WTC11 (cell line): ENCODE results near the gene DDX51.

Experiments
- CREM ChIP-seq: sonication (generic); formaldehyde crosslinking; IDR thresholded peaks from 2 replicates; pipeline ENCODE4 v1.8.1; 2022; ENCODE audit warnings: mild to moderate bottlenecking, missing genetic modification reagents, moderate library complexity
- CTCF ChIP-seq: fragments of 200-600 bp; IDR thresholded peaks from 2 replicates; pipeline ENCODE4 v1.8.0; 2022; ENCODE audit warnings: antibody characterized with exemption
- GABPB1 ChIP-seq: sonication (generic); formaldehyde crosslinking; IDR thresholded peaks from 2 replicates; pipeline ENCODE4 v1.8.1; 2023; ENCODE audit warnings: mild to moderate bottlenecking, missing genetic modification reagents
- MLX ChIP-seq: sonication (generic); formaldehyde crosslinking; IDR thresholded peaks from 2 replicates; pipeline ENCODE4 v1.8.1; 2023; ENCODE audit warnings: mild to moderate bottlenecking, missing genetic modification reagents, moderate library complexity

GRCh38 chr12:132163911-132164288, 19.8 kb upstream of the DDX51 start:
- TF ChIP-seq MLX (CRISPR knock-in tag) = no peak
- 0 out of 2 replicates have a peak, but pooled peaks have one; percentile 18 for TF ChIP-seq CTCF
- no peak for TF ChIP-seq CREM (CRISPR knock-in tag)
- TF ChIP-seq GABPB1 = no peak
